CD14-positive monocyte (primary cell): ENCODE measurements around the gene RNF169. TPM values are rescaled to one million over a fixed set of nuclear protein-coding genes. Genes with fewer than 3 reads are reported as not detected.

Source experiments
- DNase-seq, 3 donors: peaks; one replicate each; pipeline ENCODE4 v3.0.0-alpha.2; 2011 to 2022
- H2AFZ ChIP-seq: 2 replicates; pipeline ENCODE4 v1.6.0; 2012; ENCODE audit warnings: mild to moderate bottlenecking, low read depth, low read length, inconsistent platforms; ENCODE audit not compliant: insufficient read depth, poor library complexity, severe bottlenecking
- H3K27ac ChIP-seq, 2 donors: 1 replicate in 1 of 2; 2 replicates in 1 of 2; pipeline ENCODE4 v1.5.1; 2012 to 2013; ENCODE audit warnings: low read length in 2 of 2, control low read depth in 1 of 2, inconsistent platforms in 1 of 2, low read depth in 1 of 2, mild to moderate bottlenecking in 1 of 2
- H3K27me3 ChIP-seq, 2 donors: one replicate each; pipeline versions ENCODE4 v1.6.0 to v1.6.1; 2011 to 2013; ENCODE audit warnings: low read length in 2 of 2; ENCODE audit not compliant: control insufficient read depth in 2 of 2, insufficient read depth in 2 of 2
- H3K36me3 ChIP-seq, 2 donors: replicated peaks in 1 of 2; 1 replicate in 1 of 2; 2 replicates in 1 of 2; pipeline versions ENCODE4 v1.5.1 to v1.6.1; 2012 to 2013; ENCODE audit warnings: low read length in 2 of 2, control low read depth in 1 of 2, inconsistent platforms in 1 of 2, mild to moderate bottlenecking in 1 of 2; ENCODE audit not compliant: insufficient read depth in 2 of 2, control insufficient read depth in 1 of 2
- H3K4me1 ChIP-seq, 2 donors: 1 replicate in 1 of 2; 2 replicates in 1 of 2; pipeline versions ENCODE4 v1.5.1 to v1.6.1; 2012 to 2013; ENCODE audit warnings: low read length in 2 of 2, control low read depth in 1 of 2, inconsistent platforms in 1 of 2, mild to moderate bottlenecking in 1 of 2, moderate library complexity in 1 of 2; ENCODE audit not compliant: insufficient read depth in 2 of 2, control insufficient read depth in 1 of 2
- H3K4me2 ChIP-seq: replicated peaks from 2 replicates; pipeline ENCODE3; 2012; ENCODE audit warnings: low read length, moderate library complexity, mild to moderate bottlenecking; ENCODE audit not compliant: poor library complexity, severe bottlenecking; ENCODE audit errors: extremely low read depth
- H3K4me3 ChIP-seq, 3 experiments: fragments of 200-600 bp in 1 of 3; sonication (generic) in 1 of 3; replicated peaks in 1 of 3; 1 replicate in 2 of 3; 2 replicates in 1 of 3; pipeline ENCODE4 v1.5.1; 2011 to 2013; ENCODE audit warnings: low read length in 3 of 3, mild to moderate bottlenecking in 3 of 3, control low read depth in 2 of 3, low read depth in 2 of 3, inconsistent platforms in 1 of 3, moderate library complexity in 1 of 3
- H3K79me2 ChIP-seq: 2 replicates; pipeline ENCODE4 v1.6.0; 2012; ENCODE audit warnings: mild to moderate bottlenecking, control low read depth, inconsistent platforms, low read length, moderate library complexity; ENCODE audit not compliant: insufficient read depth
- H3K9ac ChIP-seq: 2 replicates; pipeline ENCODE4 v1.6.0; 2017; ENCODE audit warnings: low read length, mild to moderate bottlenecking; ENCODE audit not compliant: insufficient read depth, poor library complexity, severe bottlenecking
- H3K9me3 ChIP-seq, 2 donors: replicated peaks in 1 of 2; 1 replicate in 1 of 2; 2 replicates in 1 of 2; pipeline versions ENCODE4 v1.5.1 to v1.6.1; 2012 to 2013; ENCODE audit warnings: low read length in 2 of 2, control low read depth in 1 of 2; ENCODE audit not compliant: control insufficient read depth in 1 of 2, insufficient read depth in 1 of 2
- H4K20me1 ChIP-seq: 2 replicates; pipeline ENCODE4 v1.6.0; 2012; ENCODE audit warnings: mild to moderate bottlenecking, low read length, control low read depth, moderate library complexity; ENCODE audit not compliant: insufficient read depth
- H3K27ac Mint-ChIP-seq, 7 donors: one replicate each; pipeline ENCODE4 v1.8.0; 2020; ENCODE audit warnings: mild to moderate bottlenecking in 7 of 7, mixed read lengths in 7 of 7, moderate library complexity in 6 of 7, inconsistent platforms in 2 of 7
- H3K27me3 Mint-ChIP-seq, 3 donors: one replicate each; pipeline ENCODE4 v1.8.0; 2021 to 2022; ENCODE audit warnings: low read depth in 3 of 3, mild to moderate bottlenecking in 3 of 3, mixed read lengths in 3 of 3, moderate library complexity in 3 of 3, inconsistent platforms in 1 of 3
- H3K36me3 Mint-ChIP-seq, 2 donors: one replicate each; pipeline ENCODE4 v1.8.0; 2020; ENCODE audit warnings: mixed read lengths in 2 of 2, inconsistent platforms in 1 of 2, mild to moderate bottlenecking in 1 of 2
- H3K4me1 Mint-ChIP-seq: one replicate; pipeline ENCODE4 v1.8.0; 2020; ENCODE audit warnings: mild to moderate bottlenecking, mixed read lengths
- H3K4me3 Mint-ChIP-seq, 2 donors: one replicate each; pipeline ENCODE4 v1.8.0; 2020; ENCODE audit warnings: mild to moderate bottlenecking in 2 of 2, mixed read lengths in 2 of 2, moderate library complexity in 1 of 2
- H3K9me3 Mint-ChIP-seq, 7 donors: one replicate each; pipeline ENCODE4 v1.8.0; 2020 to 2022; ENCODE audit warnings: mixed read lengths in 7 of 7, mild to moderate bottlenecking in 6 of 7, moderate library complexity in 6 of 7, inconsistent platforms in 2 of 7
- CTCF ChIP-seq: fragments of 200-600 bp; IDR thresholded peaks from one replicate; pipeline ENCODE4 v1.8.0; 2022; ENCODE audit warnings: antibody characterized with exemption, mild to moderate bottlenecking
- WGBS: methylation state at CpG from one replicate; pipeline ENCODE4 v1.1.5; 2013; ENCODE audit warnings: missing lambda C conversion rate; ENCODE audit not compliant: insufficient coverage; 5-methylcytosine and 5-hydroxymethylcytosine counted together
- intact Hi-C, 2 donors: fragments of 100-400 bp; cut with micrococcal nuclease; formaldehyde crosslinking; loops; one replicate each; pipeline versions ENCODE4 v1.15.0 to v1.15.1; 2023
- polyA plus RNA-seq, 3 donors: library from polyadenylated mRNA; depleted of rRNA in 1 of 3; unstranded in 2 of 3; stranded (reverse) in 1 of 3; fragments of 300-500 nt in 2 of 3; fragments of >200 nt in 1 of 3; fragmentation: Illumina TruSeq in 2 of 3; gene quantifications; 1 replicate in 2 of 3; 2 replicates in 1 of 3; pipeline ENCODE4 v1.2.3, GENCODE V29; 2012 to 2021

RNF169 gene
- polyA plus RNA-seq, 3 donors = 1.4 to 16.2 (median 2.0) TPM

GRCh38 chr11:74710281-74710938, 38.2 kb upstream of the RNF169 start:
- Histone ChIP-seq H3K9me3 (no peaks in the 10 kb centered on the region), H3K27ac (no peak overlapping the region), H3K4me1 (no peaks in the 10 kb centered on the region), H3K79me2 (no peaks in the 10 kb centered on the region), H3K36me3 (no peaks in the 10 kb centered on the region), H2AFZ (peak overlapping the region; percentile 3), H4K20me1 (no peaks in the 10 kb centered on the region), H3K4me2 (no peak overlapping the region), H3K27me3 (no peaks in the 10 kb centered on the region), H3K9ac (no peak overlapping the region), H3K4me3 (no peak overlapping the region)
- TF ChIP-seq CTCF = no peak
- Mint-ChIP-seq H3K27me3 (peaks cover 0 to 2% (median 1%) of the 10 kb centered on the region in 3 donors), H3K4me3 (peak overlapping the region in 1 of 2 donors; percentile 28), H3K27ac (no peak overlapping the region), H3K9me3 (no peaks in the 10 kb centered on the region), H3K4me1 (no peaks in the 10 kb centered on the region), H3K36me3 (no peaks in the 10 kb centered on the region)
- intact Hi-C loops = no loop called here
- DNase-seq = no peak
- WGBS = 91% methylated on average over 5 of the region's 8 CpGs

DNA sequence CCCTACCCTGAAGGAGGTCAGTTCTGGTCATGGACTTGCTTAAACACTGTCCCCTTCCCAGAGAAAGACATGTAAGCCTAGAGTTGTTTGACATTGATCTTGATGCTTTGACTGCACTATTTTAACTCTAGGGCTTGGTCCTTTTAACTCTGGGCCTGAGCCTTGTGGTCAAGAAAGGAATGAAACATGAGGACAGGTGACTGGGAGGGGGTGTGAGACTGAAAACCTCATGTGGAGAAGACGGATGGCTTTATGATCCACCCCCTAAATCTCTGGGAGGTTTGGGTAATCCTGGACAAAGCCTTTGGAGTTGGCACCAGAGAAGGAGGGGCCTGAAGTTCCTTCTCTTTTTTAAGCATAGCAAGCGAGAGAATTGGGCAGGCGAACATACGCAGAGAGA, 35.0 kb upstream of the RNF169 start:
- H3K4me3 ChIP-seq = no peak overlapping the region
- no peaks in the 10 kb centered on the region for H3K36me3 Mint-ChIP-seq
- no peak overlapping the region for H3K27ac Mint-ChIP-seq
- H3K9ac ChIP-seq = no peak overlapping the region
- H3K9me3 ChIP-seq = no peaks in the 10 kb centered on the region
- no peaks in the 10 kb centered on the region for H3K27me3 ChIP-seq
- H3K4me3 Mint-ChIP-seq = no peak overlapping the region
- H2AFZ ChIP-seq = no peak overlapping the region
- TF ChIP-seq CTCF = no peak
- intact Hi-C loops = no loop called here
- no peak for DNase-seq
- 100% methylated on average over 2 of the region's 4 CpGs for WGBS
- no peaks in the 10 kb centered on the region for H4K20me1 ChIP-seq
- no peaks in the 10 kb centered on the region for H3K27me3 Mint-ChIP-seq
- no peak overlapping the region for H3K4me2 ChIP-seq
- H3K79me2 ChIP-seq = no peaks in the 10 kb centered on the region
- no peaks in the 10 kb centered on the region for H3K9me3 Mint-ChIP-seq
- H3K4me1 Mint-ChIP-seq = no peaks in the 10 kb centered on the region
- no peaks in the 10 kb centered on the region for H3K4me1 ChIP-seq
- no peaks in the 10 kb centered on the region for H3K36me3 ChIP-seq
- no peak overlapping the region for H3K27ac ChIP-seq
